NOMO-1 treated with dmso at 0.1 percent for 144 hours (cell line): ENCODE data around the gene KCNMA1.

Source experiments
- DNase-seq: peaks from one replicate; lab custom pipeline; 2025; ENCODE audit not compliant: unreplicated experiment; lab: John Stamatoyannopoulos, UW

The KCNMA1 gene

GRCh38 chr10:77380723-77381122, 256.9 kb downstream of the KCNMA1 start:
- no peak for DNase-seq

- no peak for DNase-seq
These were observed 257.4 kb downstream of the KCNMA1 start for GRCh38 chr10:77380191-77380590.

GRCh38 chr10:77378366-77379349, 258.9 kb downstream of the KCNMA1 start:
- no peak for DNase-seq

- DNase-seq: no peak
These were observed 259.8 kb downstream of the KCNMA1 start for GRCh38 chr10:77377678-77378352.

- no peak for DNase-seq
These were observed 260.6 kb downstream of the KCNMA1 start for GRCh38 chr10:77377034-77377433.

- DNase-seq: no peak
These were observed 263.4 kb downstream of the KCNMA1 start for GRCh38 chr10:77374189-77374656.

GRCh38 chr10:77371848-77372799, 265.5 kb downstream of the KCNMA1 start:
- no peak for DNase-seq

- DNase-seq: no peak
These were observed 266.2 kb downstream of the KCNMA1 start for GRCh38 chr10:77371421-77371820.

- no peak for DNase-seq
These were observed 269.6 kb downstream of the KCNMA1 start for GRCh38 chr10:77368006-77368405.

- no peak for DNase-seq
These were observed 274.4 kb downstream of the KCNMA1 start for GRCh38 chr10:77363210-77363609.

- no peak for DNase-seq
These were observed 275.8 kb downstream of the KCNMA1 start for GRCh38 chr10:77361831-77362230.

- no peak for DNase-seq
These were observed 276.2 kb downstream of the KCNMA1 start for GRCh38 chr10:77361426-77361825.

- DNase-seq: no peak
These were observed 276.8 kb downstream of the KCNMA1 start for GRCh38 chr10:77360835-77361234.

GRCh38 chr10:77359950-77360520, 277.6 kb downstream of the KCNMA1 start:
- no peak for DNase-seq

GRCh38 chr10:77359287-77359691, 278.3 kb downstream of the KCNMA1 start:
- no peak for DNase-seq

- no peak for DNase-seq
These were observed 279.0 kb downstream of the KCNMA1 start for GRCh38 chr10:77358656-77359055.

- DNase-seq: no peak
These were observed 279.8 kb downstream of the KCNMA1 start for GRCh38 chr10:77357611-77358310.

- no peak for DNase-seq
These were observed 280.4 kb downstream of the KCNMA1 start for GRCh38 chr10:77357185-77357584.

GRCh38 chr10:77355844-77356243, 281.8 kb downstream of the KCNMA1 start:
- no peak for DNase-seq

GRCh38 chr10:77351386-77351785, 286.2 kb downstream of the KCNMA1 start:
- DNase-seq: no peak
